Heart right ventricle (tissue), 16 donors: ENCODE results near the gene NFATC1. TPM values are rescaled to one million over a fixed set of nuclear protein-coding genes. Genes with fewer than 3 reads are reported as not detected.

Source experiments
- ATAC-seq, 8 donors: fragments of 200-7000 bp; cut with Tn5 transposase; one replicate each; pipeline ENCODE4 v1.9.1; 2020; ENCODE audit warnings: mild to moderate bottlenecking in 8 of 8, moderate library complexity in 8 of 8, moderate number of reproducible peaks in 1 of 8
- DNase-seq, 2 donors: peaks; one replicate each; pipeline ENCODE4 v3.0.0-alpha.2; 2020
- H3K27ac ChIP-seq, 10 donors: fragments of 200-600 bp; sonication (generic) in 2 of 10; one replicate each; pipeline versions ENCODE4 v1.5.0 to v1.8.0; 2020 to 2022; ENCODE audit warnings: mild to moderate bottlenecking in 3 of 10
- H3K27me3 ChIP-seq, 7 donors: fragments of 200-600 bp; one replicate each; pipeline ENCODE4 v1.8.0; 2021 to 2022; ENCODE audit warnings: mild to moderate bottlenecking in 2 of 7
- H3K36me3 ChIP-seq, 9 donors: fragments of 200-600 bp; sonication (generic) in 1 of 9; one replicate each; pipeline versions ENCODE4 v1.5.0 to v1.8.0; 2020 to 2022; ENCODE audit warnings: mild to moderate bottlenecking in 2 of 9
- H3K4me1 ChIP-seq, 9 donors: fragments of 200-600 bp; sonication (generic) in 1 of 9; one replicate each; pipeline versions ENCODE4 v1.5.0 to v1.8.0; 2020 to 2022; ENCODE audit warnings: mild to moderate bottlenecking in 4 of 9
- H3K4me3 ChIP-seq, 10 donors: fragments of 200-600 bp; sonication (generic) in 2 of 10; one replicate each; pipeline versions ENCODE4 v1.5.0 to v1.8.0; 2020 to 2022; ENCODE audit warnings: mild to moderate bottlenecking in 7 of 10, moderate library complexity in 2 of 10
- H3K9me3 ChIP-seq, 11 donors: fragments of 200-600 bp in 10 of 11; sonication (generic) in 2 of 11; one replicate each; pipeline versions ENCODE4 v1.5.0 to v1.8.0; 2013 to 2022; ENCODE audit warnings: mild to moderate bottlenecking in 2 of 11, control low read depth in 1 of 11, moderate library complexity in 1 of 11
- WGBS, 2 donors: extraction: QIAGEN DNeasy Blood & Tissue Kit; methylation state at CpG; one replicate each; pipeline ENCODE4 v1.1.7; 2013; ENCODE audit warnings: inconsistent platforms in 1 of 2; 5-methylcytosine and 5-hydroxymethylcytosine counted together
- intact Hi-C, 10 donors: fragments of 100-400 bp; cut with DNase I; formaldehyde crosslinking; loops; one replicate each; pipeline versions ENCODE4 v1.11.1 to v1.14.2; 2022
- polyA plus RNA-seq, 2 donors: library from polyadenylated mRNA; stranded (reverse); fragments of 200-250 nt; gene quantifications; one replicate each; pipeline ENCODE4 v1.2.3, GENCODE V29; 2013
- total RNA-seq, 10 donors: library from RNA; stranded (reverse); fragmentation: NEBNext Ultra II Directional in 3 of 10; extraction: Animal tissue kit (Norgen Biotek cat#: 25700) in 3 of 10; gene quantifications; one replicate each; pipeline versions ENCODE4 v1.2.1 to v1.2.4, GENCODE V29; 2021 to 2023
- TF ChIP-seq, protein P1 (sequence below), 9 donors: fragments of 200-600 bp; sonication (generic) in 2 of 9; IDR thresholded peaks; one replicate each; pipeline versions ENCODE4 v1.5.0 to v1.8.0; 2021 to 2022; ENCODE audit warnings: antibody characterized with exemption in 9 of 9, mild to moderate bottlenecking in 5 of 9, moderate library complexity in 1 of 9
- donor health status: Arrhythmogenic right ventricular cardiomyopathy.
- donor health status: ischemic (EF 13 %, LVEDD 7.1; RV severe dilation, severe dysfunction).
- donor health status: healthy with polysubstance abuse.
- donor health status: DM: no; HTN: yes; CAD: no.
- donor health status: DM: no; HTN: no; CAD: no.
- donor health status: ischemic (EF 25% LVEDD 6.9; RV normal size, moderate dysfunction).
- donor health status: ischemic (EF 25% LVEDD 5.7; RV mildly dilated, moderate dysfunction).
- donor health status: healthy.
- donor health status: DM: yes; HTN: yes; CAD: no.
- donor health status: Ischemic cardiomyopathy.
- donor health status: ischemic (EF 35%, LVEDD 5.7; RV mildly dilated, moderate dysfunction).
- donor health status: nonischemic (EF 11% LVEDD 7.7; RV severe dilation, severe dysfunction).
- donor health status: DM: yes; HTN: yes; CAD: no.
- donor health status: PGD.
- donor health status: ischemic (EF 29% LVEDD 5.4; RV normal size, mild dysfunction).
- donor health status: nonischemic (EF 23%, LVEDD 6.1; RV moderate dilation, normal function).

Gene NFATC1
- total and polyA plus RNA-seq, 12 donors: 6.3 to 23.8 (median 18.6) TPM

DNA sequence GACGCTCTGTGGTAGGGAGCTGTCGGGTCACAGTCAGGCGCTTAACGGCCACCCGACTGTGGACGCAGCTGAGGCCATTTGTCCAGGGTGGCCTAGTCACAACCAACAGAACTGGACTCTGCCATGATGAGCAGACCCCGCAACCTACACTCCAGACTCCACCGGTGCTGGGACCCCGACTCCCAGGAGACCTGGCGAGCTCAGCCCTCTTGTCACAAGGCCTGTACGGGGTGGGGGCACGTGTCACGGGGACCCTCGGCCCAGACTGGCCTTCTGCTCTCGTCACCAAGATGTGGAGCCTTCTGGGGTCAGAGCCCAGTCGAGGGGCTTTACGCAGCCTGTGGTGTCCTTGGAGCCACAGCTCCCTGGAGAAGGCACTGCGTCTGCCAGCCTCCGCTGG is 22.5 kb downstream of the NFATC1 start:
- intact Hi-C loops: no loop called here
- ATAC-seq: peak in 1 of 8 donors; percentile 43
- TF ChIP-seq, protein P1, sequence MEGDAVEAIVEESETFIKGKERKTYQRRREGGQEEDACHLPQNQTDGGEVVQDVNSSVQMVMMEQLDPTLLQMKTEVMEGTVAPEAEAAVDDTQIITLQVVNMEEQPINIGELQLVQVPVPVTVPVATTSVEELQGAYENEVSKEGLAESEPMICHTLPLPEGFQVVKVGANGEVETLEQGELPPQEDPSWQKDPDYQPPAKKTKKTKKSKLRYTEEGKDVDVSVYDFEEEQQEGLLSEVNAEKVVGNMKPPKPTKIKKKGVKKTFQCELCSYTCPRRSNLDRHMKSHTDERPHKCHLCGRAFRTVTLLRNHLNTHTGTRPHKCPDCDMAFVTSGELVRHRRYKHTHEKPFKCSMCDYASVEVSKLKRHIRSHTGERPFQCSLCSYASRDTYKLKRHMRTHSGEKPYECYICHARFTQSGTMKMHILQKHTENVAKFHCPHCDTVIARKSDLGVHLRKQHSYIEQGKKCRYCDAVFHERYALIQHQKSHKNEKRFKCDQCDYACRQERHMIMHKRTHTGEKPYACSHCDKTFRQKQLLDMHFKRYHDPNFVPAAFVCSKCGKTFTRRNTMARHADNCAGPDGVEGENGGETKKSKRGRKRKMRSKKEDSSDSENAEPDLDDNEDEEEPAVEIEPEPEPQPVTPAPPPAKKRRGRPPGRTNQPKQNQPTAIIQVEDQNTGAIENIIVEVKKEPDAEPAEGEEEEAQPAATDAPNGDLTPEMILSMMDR (IDR thresholded peaks at IDR 0.05): no peak
- Histone ChIP-seq H3K4me1 (peaks cover 0 to 34% (median 5%) of the 10 kb centered on the region in 9 donors), H3K9me3 (no peaks in the 10 kb centered on the region), H3K27me3 (no peaks in the 10 kb centered on the region), H3K36me3 (peaks cover 0 to 48% (median 5%) of the 10 kb centered on the region in 9 donors), H3K4me3 (no peak overlapping the region), H3K27ac (no peak overlapping the region)
- DNase-seq: no peak
- WGBS, 2 donors: 96 to 97% methylated on average over 19 of the region's 19 CpGs

DNA sequence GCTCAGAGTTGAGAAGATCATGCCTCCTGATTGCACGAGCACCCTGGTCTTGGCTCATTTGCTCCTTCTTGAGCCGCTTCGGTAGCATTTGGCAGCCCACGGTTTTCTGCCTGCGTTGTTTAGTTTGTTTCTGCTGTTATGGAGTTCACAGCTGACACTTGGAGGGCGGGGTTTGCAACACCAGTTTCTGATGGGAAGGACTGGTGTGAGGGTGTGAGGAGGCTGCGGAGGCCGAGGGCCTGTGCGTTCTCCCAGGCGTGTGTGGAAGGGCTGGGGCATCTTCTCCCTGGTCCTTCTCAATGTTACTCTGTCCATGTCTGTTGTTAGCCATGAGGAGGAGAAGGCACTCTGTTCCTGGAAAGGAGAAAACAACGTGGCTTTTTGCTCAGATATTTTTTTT is 22.9 kb downstream of the NFATC1 start:
- H3K27ac ChIP-seq: no peak overlapping the region
- ATAC-seq: no peak
- 88 to 89% methylated on average over 11 of the region's 11 CpGs for WGBS, 2 donors
- H3K4me1 ChIP-seq: peaks cover 0 to 34% (median 9%) of the 10 kb centered on the region in 9 donors
- intact Hi-C loops: no loop called here
- TF ChIP-seq, protein P1 (IDR thresholded peaks at IDR 0.05): no peak
- peaks cover 0 to 44% (median 2%) of the 10 kb centered on the region in 9 donors for H3K36me3 ChIP-seq
- no peaks in the 10 kb centered on the region for H3K9me3 ChIP-seq
- H3K27me3 ChIP-seq: no peaks in the 10 kb centered on the region
- DNase-seq: no peak
- H3K4me3 ChIP-seq: no peak overlapping the region

DNA sequence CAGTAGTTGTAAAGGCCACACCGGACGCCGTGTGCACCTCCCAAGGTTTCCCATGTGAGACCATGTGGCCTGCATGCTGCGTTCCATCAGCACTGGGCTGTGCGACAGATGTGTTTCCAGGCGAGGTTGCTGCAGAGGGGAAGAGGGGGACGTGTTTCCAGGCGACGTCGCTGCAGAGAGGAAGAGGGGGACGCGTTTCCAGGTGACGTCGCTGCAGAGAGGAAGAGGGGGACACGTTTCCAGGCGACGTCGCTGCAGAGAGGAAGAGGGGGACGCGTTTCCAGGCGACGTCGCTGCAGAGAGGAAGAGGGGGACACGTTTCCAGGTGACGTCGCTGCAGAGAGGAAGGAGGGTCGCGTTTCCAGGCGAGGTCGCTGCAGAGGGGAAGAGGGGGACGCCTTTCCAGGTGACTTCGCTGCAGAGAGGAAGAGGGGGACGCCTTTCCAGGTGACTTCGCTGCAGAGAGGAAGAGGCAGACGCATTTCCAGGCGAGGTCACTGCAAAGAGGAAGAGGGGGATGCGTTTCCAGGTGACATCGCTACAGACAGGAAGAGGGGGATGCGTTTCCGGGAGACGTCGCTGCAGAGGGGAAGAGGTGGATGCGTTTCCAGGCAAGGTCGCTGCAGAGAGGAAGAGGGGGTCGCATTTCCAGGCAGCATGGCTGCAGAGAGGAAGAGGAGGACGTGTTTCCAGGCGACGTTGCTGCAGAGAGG is 24.5 kb downstream of the NFATC1 start:
- ATAC-seq (no peak), DNase-seq (no peak)
- H3K4me1 ChIP-seq: peaks cover 0 to 33% (median 13%) of the 10 kb centered on the region in 9 donors
- no peaks in the 10 kb centered on the region for H3K9me3 ChIP-seq
- peaks cover 0 to 32% (median 0%) of the 10 kb centered on the region in 9 donors for H3K36me3 ChIP-seq
- H3K27ac ChIP-seq: no peak overlapping the region
- H3K4me3 ChIP-seq: no peak overlapping the region
- TF ChIP-seq, protein P1 (IDR thresholded peaks at IDR 0.05): no peak
- intact Hi-C loops: no loop called here
- WGBS, 2 donors: 76% methylated on average over 43 to 48 of the region's 48 CpGs
- no peaks in the 10 kb centered on the region for H3K27me3 ChIP-seq

DNA sequence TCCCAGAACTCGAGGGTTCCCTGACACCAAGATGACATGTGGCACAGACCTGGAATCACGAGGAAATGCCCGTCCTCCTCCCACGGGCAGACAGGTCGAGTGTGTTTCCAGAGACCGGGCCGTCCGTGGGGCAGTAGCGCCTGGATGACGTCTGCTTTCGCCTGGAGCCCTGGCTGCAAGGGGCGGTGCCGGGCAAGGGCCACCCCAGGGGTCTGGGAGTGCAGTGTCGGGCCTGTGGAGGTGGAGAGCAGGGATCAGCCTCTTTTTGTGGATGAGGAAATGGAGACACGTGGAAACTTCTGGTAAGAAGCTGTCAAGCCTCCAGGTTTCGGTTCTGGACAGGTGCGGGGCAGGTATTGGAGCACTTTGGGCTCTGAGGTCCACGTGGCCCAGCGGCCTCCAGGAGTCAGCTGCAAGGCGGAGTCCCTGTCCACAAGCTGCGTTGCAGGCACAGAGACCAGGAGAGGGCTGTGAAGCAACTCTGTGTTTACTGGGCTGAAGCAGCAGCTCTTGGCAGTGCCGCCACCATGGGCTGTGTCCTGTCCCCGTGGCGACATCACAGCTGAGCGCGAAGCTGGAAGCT is 25.6 kb downstream of the NFATC1 start:
- ATAC-seq: no peak

More for the DNA sequence above, 25.6 kb downstream of the NFATC1 start:
- Histone ChIP-seq H3K27me3 (no peaks in the 10 kb centered on the region), H3K4me3 (no peak overlapping the region), H3K9me3 (no peaks in the 10 kb centered on the region), H3K4me1 (peaks cover 0 to 30% (median 13%) of the 10 kb centered on the region in 9 donors), H3K27ac (no peak overlapping the region), H3K36me3 (peaks cover 0 to 35% (median 0%) of the 10 kb centered on the region in 9 donors)
- intact Hi-C loops: no loop called here
- WGBS, 2 donors: 91% methylated on average over 26 of the region's 26 CpGs
- TF ChIP-seq, protein P1 (IDR thresholded peaks at IDR 0.05): no peak
- DNase-seq: no peak
